Stimulated activated CD4-positive, alpha-beta T cell treated with anti-CD3 and anti-CD28 coated beads, Interleukin-15, amount 100 ng/mL, for 24 hours (primary cell): ENCODE results near the gene TGFB3.

ENCODE experiments used
- DNase-seq: peaks from one replicate; pipeline ENCODE4 v3.0.0-alpha.2; 2020

TGFB3 gene

DNA sequence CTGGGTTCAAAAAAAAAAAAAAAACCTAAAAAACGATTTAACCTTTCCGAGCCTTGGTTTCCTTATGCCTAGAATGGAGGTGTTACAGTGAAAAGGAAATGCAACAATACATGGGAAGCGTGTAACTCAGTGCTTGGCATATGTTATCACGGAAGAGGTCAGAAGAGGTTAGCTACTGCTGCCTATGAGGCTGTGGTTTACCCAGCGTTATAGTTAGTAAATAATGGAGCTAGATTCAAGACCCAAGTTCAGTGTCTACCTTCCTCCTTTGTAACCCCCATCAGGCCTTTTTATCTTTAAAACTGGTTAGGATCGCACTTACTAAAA is 4.6 kb upstream of the TGFB3 start:
- no peak for DNase-seq

DNA sequence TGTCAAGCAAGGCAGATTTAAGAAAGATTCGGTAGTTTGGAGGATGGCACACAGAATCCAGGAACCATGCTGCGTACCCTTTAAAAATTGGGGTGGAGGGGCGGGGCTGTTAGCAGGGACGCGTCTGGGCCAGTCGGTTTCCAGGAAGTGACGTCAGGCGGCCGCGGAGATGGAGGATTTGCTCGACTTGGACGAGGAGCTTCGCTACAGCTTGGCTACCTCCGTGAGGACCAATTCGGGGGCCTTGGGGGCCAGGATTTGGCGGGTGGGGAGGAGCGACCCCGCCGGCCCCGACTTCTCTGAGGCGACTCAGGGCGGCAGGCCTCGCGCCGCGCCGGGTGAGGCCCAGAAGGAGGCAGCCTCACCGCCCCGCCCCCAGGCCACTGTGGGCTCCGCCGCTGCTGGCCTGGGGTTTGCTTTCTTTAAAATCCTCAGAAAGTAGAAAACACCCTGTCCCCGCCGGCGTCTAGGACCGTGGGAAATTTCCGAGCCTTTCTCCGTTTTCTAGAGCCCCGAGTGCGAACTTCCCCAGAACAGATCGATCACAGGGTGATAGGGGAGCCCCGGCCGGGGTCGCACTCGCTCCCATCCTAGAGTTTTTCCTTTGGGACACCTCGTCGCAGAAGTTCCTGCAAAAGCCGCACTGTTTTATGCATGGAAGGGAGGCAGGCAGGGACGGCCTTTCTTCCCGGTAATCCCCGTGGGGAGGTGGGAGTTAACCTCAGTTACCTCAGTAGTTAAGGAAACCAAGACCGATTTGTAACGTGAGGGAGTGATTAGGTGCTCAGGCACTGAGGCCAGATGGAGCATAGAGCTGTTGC is 4.0 kb upstream of the TGFB3 start, which contains the start of gene IFT43:
Gene IFT43, plus strand, starts transcription at position 146 of the 821 bp plus-strand sequence. Its CDS starts 24 bp downstream, at position 170.
- DNase-seq: peak; percentile 96

DNA sequence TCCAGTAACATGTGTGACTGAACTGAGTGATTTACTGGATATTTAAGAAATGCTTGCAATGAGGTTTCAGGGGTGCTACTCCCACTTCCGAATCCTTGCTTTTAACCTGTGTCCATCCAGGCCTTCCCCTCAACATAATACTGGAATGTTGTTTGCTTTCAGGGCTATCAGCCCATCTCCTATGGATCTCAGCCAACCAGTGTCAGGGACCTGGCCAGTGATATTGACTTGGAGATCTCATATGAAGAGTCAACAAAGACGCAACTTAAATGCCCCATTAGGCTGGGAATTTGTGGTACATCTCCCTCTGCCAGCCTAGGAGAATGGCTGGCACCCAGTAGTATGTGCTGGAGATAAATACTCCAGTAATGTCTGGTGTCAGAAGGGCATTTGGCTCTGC is 2.9 kb upstream of the TGFB3 start:
- DNase-seq: no peak

DNA sequence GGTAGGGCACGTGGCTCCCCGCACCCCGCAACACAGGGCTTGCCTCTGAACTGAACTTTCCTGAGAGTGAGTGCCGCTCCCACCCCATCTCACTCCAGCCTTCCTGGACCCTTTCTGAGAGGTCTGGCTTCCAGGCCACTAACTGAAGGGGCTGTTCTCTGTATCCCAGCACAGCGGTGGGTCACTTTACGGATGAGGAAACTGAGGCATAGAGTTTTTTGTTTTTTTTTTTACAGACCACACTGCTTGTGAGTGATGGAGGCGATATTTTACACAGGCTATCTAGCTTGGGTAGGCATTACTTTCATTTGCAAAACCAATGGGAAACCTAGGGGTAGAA is 1.2 kb upstream of the TGFB3 start:
- DNase-seq: no peak

DNA sequence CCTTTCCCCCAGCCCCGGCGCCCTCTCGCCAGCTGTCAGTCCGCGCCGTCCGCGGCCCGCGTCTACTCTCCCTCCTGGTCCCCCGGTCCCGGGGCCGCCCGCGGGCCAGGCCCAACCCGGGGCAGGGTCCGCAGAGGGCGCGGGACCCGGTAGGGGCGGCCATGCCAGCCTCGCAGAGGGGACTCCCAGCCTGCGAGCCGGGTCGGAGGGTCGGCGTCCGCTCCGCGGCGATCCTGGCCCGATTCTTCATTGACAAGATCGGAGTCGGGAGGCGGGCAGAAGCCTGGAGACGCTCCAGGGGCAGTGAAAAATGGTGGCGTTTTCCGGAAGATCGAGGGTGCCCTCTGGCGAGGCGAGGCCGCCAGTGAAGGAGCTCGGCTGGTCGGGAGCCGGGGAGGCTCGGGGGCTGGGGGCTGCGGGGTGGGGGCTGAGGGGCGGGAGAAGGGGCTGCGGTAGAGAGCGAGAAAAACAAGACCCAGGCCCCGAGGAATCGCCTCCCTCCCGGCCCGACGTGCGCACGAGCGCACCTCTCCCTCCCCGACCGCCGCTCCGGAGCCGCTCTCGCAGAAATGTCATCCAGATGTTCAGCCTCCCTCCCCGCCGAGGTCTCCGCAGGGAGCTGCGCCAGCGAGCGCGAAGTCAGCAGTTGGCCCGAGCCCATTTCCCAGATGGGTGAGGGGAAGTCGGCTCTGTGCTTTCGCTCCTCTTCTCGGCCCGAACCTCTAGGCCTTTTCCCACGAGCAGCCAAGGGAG is 647 bp upstream of the TGFB3 start:
- DNase-seq: peak; percentile 81

DNA sequence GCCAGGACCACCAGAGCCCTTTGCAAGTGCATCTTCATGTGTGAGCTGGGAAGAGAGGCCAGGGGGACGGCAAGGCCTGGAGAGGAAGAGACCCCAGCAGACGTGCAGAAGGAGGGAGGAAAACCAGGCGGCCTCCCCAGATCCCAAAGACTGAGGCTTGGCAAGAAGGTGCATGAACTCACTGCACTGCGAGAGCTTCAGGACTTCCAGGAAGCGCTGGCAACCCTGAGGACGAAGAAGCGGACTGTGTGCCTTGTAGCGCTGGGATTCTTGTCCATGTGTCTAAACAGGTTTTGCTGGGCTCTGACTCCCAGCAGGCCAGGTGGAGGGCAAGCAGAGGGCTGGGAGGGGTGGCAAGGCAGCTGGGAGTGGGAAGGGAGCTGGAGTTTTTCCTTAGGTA is 939 bp downstream of the TGFB3 start:
- no peak for DNase-seq

DNA sequence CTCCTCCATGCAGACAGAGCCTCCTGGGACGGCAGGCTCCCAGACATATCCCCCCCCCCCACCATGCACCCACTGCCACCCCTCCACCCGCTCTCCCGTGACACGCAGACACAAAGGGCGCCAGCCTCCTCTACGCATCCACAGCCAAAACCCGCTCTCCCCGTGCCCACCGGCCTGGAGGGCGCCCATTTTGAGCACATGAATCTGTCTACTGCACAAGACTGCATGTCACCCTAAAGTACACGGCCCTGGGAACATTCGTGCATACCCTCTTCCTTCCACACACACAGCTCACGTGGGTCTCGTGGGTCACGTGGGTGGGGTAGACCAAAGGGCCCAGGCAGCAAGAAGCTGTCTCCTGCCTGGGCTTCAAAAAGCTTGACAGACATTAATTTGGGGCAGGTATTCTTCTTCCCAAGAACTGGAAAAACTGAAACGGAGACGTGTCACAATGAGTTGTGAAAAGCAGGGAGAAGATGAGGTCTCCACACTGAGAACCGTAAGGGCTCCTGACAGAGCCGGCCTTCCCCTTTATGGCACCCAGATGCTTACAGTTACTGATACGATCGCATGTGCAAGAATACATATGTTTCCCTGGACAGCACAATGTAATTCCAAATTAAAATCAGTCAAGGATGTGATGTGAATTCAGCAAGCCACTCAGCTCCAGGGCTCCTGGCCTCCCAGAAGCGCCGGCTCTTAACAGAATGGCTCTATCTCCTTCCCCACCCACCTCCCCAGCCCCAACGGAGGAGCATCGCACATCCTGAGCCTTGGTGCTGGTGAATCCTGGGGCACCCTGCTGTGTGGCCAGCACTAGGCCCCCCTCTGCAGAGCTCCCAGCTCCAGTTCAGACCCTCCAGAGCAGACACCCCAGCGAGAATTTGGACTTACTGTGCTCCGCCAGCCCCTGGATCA is 1.9 kb downstream of the TGFB3 start:
- DNase-seq: no peak

DNA sequence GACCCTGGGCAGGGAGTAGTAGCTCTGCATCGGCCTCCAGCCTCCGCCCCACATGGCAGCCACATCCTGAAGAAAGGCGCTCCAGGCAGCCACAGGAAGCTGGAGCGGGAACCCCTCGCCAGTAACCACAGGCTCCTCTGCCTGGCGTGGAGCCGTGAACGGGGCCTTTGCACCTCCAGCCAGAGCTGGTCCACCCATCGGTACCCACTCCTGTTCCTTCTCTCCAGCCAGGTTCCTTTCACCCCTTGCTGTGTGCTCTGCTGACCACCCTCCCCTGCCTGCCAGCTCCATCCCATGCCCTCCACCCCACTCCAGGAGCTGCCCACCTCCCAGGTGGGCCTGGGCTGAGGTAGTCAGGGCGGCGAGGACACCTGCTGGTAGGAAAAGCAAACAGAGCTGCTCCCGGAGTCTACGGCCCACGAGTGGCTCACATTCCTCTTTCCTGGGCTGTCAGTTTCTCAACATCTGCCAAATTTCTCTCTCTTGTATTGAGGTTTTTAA is 2.7 kb downstream of the TGFB3 start:
- DNase-seq: peak; percentile 30

DNA sequence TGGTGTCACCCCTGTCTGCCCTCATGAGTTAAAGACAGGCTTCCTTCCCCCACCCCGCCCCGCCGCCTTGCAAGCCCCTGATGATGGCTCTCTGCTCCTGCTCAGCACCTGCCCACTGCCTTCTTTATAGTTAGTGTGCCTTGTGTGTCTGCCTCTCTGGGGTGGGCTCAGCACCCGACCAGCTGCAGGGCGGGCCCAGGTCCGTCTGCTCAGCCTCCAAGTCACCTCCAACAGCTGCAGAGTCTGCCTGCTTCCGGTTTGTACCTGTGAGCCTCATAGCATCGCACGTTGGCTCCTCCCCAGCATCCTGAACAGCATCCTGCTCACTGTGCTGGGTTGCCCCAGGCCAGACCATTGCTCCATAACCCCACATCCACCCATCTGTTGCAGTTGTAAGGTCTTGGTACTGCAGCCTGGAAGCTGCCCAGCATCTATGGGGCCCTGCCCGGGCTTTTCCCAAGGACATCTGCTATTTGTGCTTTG is 3.5 kb downstream of the TGFB3 start:
- DNase-seq: peak; percentile 11

DNA sequence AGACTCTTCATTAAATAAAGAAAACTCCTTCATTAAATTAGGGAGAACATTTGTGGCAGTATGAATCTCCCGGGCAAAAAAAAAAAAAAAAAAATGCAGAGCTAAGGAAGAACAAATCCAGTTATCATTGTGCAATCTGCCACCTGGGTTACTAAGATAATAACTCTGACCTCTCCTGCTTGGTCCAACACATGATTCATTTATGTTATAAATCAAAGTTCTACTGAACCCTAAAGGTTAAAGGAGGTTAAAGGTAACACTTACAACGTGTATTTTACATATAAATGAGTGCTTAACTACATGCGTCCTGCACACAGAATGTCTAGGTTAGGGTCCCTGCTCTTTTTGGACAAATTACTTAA is 4.2 kb downstream of the TGFB3 start:
- DNase-seq: no peak

DNA sequence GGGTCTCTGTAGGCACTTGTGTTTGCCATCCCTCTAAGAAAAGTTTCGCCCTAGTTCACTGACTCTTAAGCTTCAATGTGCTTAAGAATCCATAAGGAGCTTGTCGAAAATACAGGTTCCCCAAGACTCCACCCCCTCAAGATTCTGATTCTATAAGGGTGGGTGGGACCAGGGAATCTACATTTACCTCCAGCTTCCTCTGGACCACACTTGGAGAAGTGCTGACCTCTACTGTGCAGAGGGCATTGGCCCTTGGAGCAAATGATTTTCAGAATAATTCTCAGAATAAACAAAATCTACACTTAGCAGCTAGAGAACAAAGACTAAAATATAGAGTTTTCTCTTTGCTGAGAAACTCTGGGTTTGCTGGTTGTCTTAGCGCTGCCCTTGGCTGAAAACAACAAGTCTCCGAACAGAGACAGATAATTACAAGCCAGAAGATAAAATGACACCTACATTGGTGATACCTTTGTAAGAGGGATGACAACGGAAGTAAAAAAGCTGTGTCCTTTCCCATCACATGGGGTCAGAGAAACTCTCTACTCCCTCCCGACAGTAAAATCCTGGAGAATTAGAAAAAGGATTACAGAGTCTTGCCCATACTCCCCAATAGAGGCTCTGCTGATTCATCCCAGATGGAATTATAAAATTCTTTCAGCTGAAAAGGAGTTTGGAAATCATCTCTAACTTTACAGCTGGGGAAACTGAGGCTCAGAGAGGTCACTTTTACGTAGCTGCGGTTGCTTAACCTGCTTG is 4.8 kb downstream of the TGFB3 start:
- no peak for DNase-seq

DNA sequence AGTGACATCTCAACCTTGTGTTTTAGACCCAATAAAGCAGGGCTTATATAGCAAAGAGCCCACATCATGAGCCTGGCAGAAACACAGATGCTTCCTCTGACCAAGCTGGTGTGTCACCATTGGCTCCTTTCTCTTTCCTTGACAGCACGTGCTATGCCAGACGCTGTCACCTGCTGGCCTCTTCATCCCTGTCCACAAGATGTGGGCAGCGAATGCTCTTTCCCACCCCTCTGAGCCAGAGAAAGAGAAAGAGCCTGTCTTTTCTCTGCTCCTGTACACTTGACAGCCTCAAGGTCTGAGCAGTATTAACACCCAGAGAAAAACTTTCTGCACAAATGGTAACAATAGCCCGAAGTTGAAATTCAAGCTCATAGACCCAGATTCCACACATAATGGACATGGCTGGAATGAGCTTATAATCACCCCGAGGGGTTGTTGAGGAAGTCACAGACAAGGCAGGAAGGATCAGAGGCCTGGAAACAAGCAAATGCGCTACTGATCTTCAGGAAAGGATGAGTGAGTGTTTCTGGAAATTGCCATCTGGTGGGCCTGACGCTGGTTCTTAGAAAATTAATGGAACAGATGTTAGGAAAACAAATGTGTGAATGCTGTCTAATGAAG is 8.9 kb downstream of the TGFB3 start:
- no peak for DNase-seq

DNA sequence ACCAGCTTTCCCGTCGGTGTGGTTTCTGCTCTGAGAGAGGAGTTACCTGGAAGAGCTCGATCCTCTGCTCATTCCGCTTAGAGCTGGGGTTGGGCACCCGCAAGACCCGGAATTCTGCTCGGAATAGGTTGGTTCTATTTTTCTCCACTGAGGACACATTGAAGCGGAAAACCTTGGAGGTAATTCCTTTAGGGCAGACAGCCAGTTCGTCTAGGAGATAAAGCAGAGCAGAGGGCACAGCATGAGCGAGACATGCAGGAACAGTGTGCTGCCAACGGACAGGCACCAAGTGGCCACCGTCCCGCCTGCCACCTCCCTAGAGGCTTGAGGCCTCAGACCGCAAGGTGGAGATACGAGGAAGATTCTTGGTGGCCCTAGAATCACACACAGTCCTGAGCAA is 10.3 kb downstream of the TGFB3 start:
- no peak for DNase-seq

DNA sequence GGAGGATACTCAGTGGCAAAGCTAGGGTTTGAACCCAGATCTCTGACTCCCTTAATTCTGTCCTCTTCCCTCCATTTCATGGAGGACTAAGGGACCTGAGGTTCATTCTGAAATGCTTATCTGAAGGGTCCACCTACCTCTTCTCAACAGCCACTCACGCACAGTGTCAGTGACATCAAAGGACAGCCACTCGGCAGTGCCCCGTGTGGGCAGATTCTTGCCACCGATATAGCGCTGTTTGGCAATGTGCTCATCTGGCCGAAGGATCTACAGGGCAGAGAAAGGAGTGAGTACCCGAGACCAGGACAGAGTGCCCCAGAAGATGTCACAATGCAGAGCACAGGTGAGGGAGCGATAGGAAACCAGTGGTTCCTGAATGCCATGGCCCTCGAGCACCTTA is 10.8 kb downstream of the TGFB3 start:
- DNase-seq: no peak

DNA sequence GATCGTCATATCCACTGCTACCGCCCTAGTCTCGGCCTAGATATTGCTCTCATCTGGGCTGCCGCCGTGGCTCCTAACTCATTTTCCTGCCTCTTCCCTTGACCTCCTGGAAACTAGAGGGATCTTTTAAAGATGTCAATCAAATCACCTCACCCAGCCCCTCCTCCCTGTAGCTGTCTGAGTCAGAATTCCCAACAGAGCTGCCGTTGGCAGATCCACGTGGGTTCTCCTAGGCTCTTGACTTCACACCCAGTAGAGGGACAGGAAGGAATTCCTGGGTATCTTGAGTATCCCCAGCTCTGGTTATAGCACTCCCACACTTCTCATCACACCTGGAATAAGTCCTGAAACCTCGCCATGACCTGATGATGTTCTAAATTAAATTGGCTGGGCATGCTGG is 11.9 kb downstream of the TGFB3 start:
- DNase-seq: no peak

DNA sequence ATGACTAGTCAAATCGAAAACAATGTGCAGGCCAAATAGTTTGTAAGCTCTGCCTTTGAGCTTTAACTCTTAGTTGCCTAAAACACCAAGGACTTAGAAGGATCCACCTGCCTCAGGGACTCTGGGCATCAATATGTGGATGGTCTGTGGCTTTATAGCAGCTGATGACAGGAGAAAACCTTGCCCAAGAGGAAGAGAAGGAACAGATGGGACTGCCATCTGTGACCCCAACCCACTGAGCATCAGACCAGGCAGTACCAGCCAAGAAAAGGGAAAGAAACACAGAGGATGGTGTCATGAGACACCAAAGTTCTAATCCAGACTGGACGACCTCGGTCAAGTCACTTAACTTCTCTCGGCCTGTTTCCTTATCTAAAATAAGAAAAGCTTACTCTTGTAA is 12.7 kb downstream of the TGFB3 start:
- no peak for DNase-seq

DNA sequence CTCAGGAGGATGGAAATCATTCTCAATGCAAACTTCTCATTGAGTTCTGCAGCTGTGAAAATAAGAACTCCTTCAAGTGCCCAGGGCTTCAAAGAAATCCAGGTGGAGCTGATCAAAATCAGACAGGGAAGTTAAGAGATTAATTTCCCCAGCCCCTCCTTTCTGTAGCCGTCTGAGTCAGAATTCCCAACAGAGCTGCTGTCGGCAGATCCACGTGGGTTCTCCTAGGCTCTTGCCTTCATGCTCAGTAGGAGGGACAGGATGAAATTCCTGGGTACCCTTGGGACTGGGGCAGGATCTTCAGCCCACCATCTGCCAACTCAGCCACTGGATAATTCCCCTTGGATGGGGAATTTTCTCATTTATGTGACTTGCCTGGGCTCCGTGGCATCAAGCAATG is 13.3 kb downstream of the TGFB3 start:
- no peak for DNase-seq

DNA sequence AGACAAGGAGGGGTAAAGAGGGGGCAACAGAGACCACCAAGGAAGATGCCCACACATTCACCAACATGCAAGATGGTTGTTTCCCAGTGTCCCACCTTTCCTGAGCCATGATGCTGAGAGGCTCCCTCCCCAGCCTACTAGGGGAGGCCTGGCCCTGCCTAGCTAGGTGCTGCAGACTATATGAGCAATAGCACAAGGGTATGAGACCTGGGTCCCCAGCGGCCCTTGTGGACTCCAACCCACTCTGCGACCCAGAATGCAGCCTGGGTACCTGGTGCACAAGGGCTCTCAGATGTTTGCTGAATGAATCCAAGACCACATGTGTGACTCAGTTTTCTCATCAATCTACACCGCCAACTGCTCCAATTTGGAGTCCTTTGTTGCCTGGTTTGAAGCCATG is 13.9 kb downstream of the TGFB3 start:
- no peak for DNase-seq

DNA sequence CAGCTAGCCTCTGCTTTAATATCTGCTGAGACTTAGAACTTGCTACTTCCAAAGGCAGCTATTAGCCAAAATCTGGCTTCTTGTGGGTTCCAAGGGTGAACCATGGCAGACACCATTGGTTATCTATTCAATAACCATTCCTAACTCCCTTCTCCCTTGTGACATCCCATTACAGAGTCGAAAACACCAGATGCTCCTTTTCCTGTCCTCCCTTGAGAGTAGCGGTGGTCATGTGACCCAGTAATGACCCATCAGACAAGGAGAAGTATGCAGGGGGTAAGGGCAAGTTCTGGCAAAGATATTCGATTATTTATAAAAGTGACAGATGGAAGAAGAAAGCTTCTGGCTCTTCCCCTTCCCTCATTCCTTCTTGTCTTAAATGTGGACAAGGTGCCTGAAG is 20.1 kb downstream of the TGFB3 start:
- no peak for DNase-seq

DNA sequence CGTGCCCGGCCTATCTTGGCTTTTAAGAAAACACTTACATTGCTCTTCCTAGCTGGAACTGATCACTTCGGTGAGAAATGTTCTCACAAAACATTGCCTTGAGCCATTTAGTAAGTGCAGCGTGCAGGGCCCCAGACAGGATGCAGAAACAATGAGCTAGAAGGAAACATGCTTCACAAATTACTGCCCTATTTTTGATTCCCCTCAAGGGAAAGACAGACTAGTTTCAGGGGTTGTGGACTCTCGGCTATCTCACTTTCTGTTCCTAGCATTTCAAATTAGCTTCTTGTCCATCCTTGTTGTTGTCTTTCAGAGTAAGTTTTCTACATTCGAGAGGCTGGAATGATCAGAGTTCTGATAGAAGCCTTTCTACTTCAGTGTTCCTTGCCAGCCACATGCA is 21.6 kb downstream of the TGFB3 start:
- no peak for DNase-seq

DNA sequence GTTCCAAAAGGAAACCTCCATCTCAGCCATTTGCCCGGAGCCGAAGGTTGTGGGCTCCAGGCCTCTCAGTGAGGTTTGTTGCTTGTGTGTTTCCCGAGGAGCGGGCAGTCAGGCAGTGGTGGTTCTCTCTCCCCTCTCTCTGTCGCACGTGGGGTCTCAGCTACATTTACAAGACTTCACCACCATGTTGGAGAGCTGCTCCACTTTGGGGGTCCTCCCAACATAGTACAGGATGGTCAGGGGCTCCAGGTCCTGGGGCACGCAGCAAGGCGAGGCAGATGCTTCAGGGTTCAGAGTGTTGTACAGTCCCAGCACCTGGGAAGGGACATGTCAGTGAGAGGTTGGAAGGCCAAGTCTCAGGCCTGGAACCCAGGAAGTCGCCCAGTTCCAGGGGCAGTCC is 22.8 kb downstream of the TGFB3 start:
- no peak for DNase-seq

DNA sequence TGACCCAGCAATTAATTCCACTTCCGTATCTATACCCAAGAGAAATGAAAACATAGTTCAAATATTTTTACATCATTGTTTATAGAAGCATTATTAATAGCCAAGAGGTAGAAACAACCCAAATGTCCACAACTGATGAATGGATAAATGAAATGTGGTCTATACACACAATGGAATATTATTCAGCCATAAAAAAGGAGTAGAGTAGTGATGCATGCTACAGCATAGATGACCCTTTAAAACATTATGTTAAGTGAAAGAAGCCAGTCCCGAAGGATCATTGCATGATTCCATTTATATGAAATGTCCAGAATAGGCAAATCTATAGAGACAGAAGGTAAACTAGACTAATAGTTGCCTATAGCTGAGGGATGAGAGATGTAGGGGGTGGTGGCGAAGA is 29.3 kb downstream of the TGFB3 start:
- no peak for DNase-seq
